HK-2 (cell line): Measurements from ENCODE around the gene SLC22A23.

Experiments used
- DNase-seq: peaks from one replicate; pipeline ENCODE4 v3.0.0-alpha.2; 2018; ENCODE audit not compliant: unreplicated experiment

The SLC22A23 gene

DNA sequence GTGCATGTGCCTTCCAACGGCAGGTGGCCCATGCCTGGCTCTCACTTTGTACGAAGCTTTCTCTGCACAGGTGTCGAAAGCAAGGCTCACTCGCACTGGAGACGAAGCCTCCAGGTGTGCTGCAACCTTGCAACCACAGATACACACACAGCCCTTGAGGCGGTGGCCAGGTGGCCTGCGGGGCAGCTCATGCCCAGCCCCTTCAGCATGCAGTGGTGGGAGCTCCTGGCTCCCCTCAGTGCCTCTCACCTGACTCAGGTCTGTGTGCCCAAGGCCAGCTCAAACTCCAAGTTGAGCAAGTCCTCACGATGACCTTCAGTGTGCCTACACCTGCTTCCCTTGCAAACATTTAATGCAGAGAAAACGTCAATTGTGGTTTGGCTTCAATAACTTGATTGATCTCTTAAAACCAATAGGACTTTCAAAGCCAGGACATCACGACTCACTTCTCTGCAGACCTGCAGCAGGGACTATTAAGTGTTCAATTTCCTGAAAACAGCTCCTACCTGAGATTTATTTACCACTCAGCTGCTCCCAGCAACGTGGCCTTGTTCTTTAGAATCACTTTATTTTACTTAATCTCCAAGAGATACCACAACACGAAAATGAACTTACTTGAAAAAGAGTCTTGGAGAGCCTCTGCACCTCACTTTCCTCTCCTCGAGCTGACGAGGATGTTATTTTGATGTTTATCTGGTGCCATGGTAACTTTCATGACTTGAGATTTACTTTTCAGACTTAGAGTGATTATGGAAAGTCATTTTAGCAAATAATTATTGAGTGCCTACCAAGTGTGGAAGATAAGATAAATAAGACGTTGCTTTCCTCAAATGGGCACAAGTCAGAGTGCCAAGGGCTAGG is 86.3 kb downstream of the SLC22A23 start:
- no peak for DNase-seq

- DNase-seq = no peak
These were observed 86.9 kb downstream of the SLC22A23 start for GRCh38 chr6:3369985-3370360.

GRCh38 chr6:3368685-3369084 is 88.2 kb downstream of the SLC22A23 start:
- no peak for DNase-seq

DNA sequence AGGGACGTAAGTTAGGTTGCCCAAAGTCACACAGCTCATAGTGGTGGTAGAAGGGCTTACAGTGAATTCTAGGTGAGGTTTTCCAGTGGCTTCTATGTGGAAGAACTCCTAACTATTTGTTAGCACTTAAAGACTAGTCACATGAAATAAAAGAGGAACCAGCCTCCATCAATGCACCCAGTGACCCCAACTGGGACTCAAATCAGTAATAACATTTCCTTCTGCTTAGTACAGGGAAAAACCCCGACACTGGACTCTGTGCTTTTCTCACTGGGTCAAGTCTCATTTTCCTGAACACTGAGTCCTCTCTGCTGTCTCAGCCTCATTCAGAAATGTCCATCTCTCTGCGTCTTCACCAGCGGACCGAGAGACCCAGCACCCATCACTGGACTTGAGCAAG is 89.2 kb downstream of the SLC22A23 start:
- no peak for DNase-seq

- DNase-seq = no peak
These were observed 90.0 kb downstream of the SLC22A23 start for GRCh38 chr6:3366596-3367413.

DNA sequence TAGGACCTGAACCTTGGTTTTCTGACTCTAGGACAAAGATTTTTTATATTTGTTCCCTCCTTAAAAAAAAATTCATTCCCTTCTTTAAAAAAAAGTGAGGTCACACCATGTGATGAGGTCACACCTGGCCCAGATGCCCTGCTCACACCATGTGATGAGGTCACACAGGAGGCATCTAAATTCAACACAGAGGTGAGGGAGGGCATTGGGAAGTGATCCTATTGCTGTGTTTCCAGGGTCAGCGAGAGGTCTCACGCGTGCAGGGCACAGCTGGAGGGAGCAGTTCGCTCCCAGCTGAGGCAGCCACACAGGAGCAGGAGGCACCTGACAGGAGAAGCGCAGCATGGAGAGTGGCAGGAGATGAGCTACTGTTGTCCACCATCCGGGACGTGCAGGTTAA is 92.5 kb downstream of the SLC22A23 start:
- no peak for DNase-seq

DNA sequence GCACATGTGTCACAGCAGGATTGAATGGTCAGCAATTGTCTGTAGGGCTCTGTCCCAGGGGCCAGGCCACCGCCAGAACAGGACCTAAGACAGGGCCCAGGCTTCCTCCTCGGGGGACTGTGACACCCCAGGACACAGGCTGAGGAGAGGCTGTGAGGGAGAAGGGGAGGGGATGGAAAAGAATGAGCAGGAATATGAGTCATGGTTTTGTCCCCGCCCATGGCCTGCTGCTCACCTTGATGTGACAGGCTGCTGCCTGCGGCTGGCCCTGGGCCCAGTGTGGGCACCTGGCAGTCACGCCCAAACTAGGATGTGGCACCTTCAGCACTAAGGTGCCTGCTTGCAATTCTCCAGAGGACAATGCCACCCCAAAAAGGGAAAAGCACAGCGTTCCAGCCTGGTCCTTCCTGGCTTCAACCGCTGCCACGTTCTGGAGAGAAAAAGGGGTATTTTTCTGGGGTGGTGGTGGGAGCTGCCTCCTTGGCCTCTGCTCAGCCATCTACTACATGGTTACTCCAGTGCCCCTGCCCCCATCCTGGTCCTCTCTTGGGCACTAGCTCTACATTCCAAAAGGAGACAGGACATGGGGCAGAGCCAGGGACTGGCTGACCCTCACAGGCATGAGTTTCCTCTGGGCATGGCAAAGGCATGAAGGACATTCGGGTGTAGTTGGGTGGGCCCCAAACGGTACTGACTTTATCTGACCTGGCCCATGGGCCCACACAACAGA is 93.4 kb downstream of the SLC22A23 start:
- DNase-seq = no peak

DNA sequence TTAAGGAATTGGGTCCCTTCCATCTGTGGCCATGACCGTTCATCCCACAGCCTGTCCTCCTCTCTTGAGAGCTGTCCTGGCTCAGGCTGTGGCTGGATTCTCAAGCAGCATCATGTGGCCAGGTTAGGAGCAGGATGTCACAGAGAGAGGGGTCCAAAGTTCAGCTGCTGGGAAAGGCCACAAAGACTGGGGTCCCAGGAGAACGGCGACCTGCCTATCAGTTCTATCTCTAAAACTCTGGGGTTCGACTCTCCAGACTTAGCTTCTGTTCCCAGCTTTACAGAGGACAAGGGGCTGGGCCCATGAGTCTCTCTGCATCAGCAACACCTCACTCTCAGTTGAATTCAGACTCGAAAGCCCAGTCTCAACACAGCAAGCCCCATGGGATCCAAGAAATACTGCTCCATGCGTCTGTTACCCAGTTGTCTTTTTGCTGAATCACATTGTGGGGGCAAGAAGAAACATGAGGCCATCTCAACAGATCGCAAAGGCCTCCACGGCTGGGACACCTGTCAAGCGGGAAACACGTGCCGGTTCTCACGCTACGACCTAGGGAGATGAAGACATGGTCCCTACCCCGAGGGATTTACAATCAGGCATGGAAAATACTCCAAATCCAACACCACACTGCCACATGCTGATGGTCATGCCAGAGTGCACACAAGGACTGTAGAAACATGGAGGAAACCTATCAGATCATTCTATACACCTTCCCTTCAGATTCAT is 95.4 kb downstream of the SLC22A23 start:
- no peak for DNase-seq

DNA sequence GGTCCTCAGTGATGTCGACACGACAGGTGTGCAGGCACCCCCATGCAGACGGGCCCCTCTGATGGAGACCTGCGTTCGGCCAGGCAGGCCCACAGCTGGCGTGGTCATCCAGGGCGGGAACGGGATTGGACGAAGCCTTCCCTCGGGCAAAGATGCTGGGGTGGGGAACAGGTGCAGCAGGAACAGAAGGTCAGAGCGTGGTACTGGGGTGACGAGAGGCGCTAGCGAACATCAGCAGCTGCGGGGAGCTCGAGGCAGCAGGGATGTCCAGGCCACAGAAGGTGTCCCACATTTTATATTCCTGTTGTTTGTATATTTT is 96.2 kb downstream of the SLC22A23 start:
- no peak for DNase-seq

GRCh38 chr6:3359973-3360726 is 96.7 kb downstream of the SLC22A23 start:
- DNase-seq = no peak

GRCh38 chr6:3359101-3359752 is 97.6 kb downstream of the SLC22A23 start:
- no peak for DNase-seq

DNA sequence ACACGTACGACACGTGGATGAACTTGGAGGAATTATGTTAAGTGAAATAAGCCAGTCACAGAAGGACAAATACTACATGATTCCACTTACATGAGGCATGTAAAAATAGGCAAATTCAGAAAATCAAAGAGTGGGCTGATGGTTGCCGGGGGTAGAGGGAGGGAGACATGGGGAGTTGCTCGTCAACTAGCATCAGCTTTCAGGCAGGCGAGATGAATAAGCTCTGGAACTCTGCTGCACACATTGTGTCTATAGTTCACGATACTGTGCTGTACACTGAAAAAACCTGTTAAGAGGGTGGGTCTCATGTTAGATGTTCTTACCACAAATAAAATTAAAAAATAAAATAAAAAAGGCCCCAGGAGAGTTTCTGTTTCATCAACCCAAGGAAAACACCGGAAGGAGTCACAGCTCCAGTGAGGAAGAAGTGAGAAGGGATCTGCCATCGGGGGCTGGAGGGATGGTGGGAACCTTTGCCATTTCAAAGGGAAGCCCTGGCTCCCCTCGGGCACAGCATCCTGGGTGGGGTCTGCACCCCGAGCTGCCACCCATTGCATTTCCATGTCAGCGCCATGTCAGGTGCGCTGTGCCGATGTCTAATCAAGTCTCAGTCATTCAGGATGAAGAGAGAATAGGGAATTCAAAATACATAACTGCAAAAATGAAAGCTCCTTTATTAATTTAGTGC is 98.3 kb downstream of the SLC22A23 start:
- no peak for DNase-seq

GRCh38 chr6:3357678-3358077 is 99.2 kb downstream of the SLC22A23 start:
- DNase-seq = no peak

- DNase-seq = no peak
These were observed 99.9 kb downstream of the SLC22A23 start for GRCh38 chr6:3356824-3357420.

- DNase-seq = peak; percentile 4
These were observed 100.6 kb downstream of the SLC22A23 start for GRCh38 chr6:3356056-3356823.

GRCh38 chr6:3355358-3356055 is 101.3 kb downstream of the SLC22A23 start:
- DNase-seq = no peak

- no peak for DNase-seq
These were observed 101.9 kb downstream of the SLC22A23 start for GRCh38 chr6:3355011-3355357.

DNA sequence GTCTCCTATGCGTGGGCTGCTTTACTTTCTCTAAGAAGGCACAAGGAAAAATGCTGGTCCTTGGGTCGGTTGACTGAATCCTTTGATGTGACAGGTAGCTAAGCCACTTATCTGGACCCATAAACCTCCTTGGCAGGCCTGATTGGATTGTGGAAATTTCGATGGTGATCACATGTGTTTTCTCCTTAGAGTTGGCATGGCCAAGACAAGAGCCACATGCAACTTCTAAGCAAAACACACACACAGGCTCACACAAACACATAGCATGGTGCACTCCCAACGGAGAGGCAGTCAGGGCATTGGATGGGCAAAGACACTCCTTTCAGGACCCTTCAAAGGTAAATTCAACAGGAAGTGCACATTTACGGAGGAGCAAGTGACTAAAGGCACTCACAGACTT is 102.9 kb downstream of the SLC22A23 start:
- no peak for DNase-seq
